ENCODE results near the gene ZAP70. TPM values are rescaled to one million over a fixed set of nuclear protein-coding genes. Genes with fewer than 3 reads are reported as not detected.

The ZAP70 gene
- total RNA-seq, 1 donor from 2014 or later = 2.8 TPM

DNA sequence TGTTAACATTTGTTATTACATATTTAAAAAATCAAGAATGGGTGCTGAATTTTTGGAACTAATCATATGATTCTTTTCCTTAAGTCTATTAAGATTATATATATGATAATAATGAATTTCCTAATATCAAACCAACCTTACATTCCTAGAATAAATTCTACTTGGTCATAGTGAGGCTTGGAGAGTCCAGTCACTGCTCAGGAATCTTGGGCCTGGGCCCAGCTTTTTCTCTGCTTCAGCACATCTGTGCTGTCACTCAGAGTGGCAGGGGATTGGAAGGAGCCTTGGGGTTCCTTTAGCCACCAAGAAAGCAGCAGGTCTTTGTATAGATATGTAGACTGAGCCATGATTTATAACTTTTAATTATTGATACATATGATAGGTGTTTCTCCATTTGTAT, 19.9 kb upstream of the ZAP70 start:
- TF ChIP-seq, protein P1, sequence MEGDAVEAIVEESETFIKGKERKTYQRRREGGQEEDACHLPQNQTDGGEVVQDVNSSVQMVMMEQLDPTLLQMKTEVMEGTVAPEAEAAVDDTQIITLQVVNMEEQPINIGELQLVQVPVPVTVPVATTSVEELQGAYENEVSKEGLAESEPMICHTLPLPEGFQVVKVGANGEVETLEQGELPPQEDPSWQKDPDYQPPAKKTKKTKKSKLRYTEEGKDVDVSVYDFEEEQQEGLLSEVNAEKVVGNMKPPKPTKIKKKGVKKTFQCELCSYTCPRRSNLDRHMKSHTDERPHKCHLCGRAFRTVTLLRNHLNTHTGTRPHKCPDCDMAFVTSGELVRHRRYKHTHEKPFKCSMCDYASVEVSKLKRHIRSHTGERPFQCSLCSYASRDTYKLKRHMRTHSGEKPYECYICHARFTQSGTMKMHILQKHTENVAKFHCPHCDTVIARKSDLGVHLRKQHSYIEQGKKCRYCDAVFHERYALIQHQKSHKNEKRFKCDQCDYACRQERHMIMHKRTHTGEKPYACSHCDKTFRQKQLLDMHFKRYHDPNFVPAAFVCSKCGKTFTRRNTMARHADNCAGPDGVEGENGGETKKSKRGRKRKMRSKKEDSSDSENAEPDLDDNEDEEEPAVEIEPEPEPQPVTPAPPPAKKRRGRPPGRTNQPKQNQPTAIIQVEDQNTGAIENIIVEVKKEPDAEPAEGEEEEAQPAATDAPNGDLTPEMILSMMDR (conservative IDR thresholded peaks at IDR 0.05) = no peak
- no peak overlapping the region for H3K4me3 Mint-ChIP-seq

DNA sequence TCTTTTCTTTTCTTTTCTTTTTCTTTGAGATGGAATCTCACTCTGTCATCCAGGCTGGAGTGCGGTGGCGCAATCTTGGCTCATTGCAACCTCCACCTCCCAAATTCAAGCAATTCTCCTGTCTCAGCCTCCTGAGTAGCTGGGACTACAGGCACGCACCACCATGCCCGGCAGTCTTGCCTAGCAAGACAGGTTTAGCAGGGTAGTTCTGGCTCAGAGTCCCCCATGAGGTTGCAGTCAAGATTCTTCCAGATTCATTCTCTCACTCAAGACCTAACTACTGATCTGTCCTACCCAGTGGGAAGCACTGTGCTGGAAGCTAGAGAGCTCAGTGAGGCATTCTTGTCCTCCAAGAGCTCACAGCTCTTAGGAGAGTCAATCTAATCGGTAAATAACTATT, 17.6 kb upstream of the ZAP70 start:
- Mint-ChIP-seq H3K27me3 (ENCODE audit: low read depth) (no peaks in the 10 kb centered on the region), H3K4me3 (no peak overlapping the region), H3K4me1 (peaks cover 13% of the 10 kb centered on the region), H3K9me3 (no peaks in the 10 kb centered on the region), H3K27ac (ENCODE audit: unreplicated experiment) (peak overlapping the region; percentile 39), H3K36me3 (ENCODE audit: low read depth) (no peaks in the 10 kb centered on the region)
- TF ChIP-seq, protein P1 (conservative IDR thresholded peaks at IDR 0.05) = no peak
- DNase-seq (ENCODE audit: low read depth, low spot score) = no peak

More for the DNA sequence above, 19.9 kb upstream of the ZAP70 start:
- Mint-ChIP-seq H3K27ac (ENCODE audit: unreplicated experiment) (no peak overlapping the region), H3K27me3 (ENCODE audit: low read depth) (no peaks in the 10 kb centered on the region), H3K36me3 (ENCODE audit: low read depth) (no peaks in the 10 kb centered on the region), H3K9me3 (no peaks in the 10 kb centered on the region), H3K4me1 (peaks cover 6% of the 10 kb centered on the region)
- no peak for DNase-seq (ENCODE audit: low read depth, low spot score)

DNA sequence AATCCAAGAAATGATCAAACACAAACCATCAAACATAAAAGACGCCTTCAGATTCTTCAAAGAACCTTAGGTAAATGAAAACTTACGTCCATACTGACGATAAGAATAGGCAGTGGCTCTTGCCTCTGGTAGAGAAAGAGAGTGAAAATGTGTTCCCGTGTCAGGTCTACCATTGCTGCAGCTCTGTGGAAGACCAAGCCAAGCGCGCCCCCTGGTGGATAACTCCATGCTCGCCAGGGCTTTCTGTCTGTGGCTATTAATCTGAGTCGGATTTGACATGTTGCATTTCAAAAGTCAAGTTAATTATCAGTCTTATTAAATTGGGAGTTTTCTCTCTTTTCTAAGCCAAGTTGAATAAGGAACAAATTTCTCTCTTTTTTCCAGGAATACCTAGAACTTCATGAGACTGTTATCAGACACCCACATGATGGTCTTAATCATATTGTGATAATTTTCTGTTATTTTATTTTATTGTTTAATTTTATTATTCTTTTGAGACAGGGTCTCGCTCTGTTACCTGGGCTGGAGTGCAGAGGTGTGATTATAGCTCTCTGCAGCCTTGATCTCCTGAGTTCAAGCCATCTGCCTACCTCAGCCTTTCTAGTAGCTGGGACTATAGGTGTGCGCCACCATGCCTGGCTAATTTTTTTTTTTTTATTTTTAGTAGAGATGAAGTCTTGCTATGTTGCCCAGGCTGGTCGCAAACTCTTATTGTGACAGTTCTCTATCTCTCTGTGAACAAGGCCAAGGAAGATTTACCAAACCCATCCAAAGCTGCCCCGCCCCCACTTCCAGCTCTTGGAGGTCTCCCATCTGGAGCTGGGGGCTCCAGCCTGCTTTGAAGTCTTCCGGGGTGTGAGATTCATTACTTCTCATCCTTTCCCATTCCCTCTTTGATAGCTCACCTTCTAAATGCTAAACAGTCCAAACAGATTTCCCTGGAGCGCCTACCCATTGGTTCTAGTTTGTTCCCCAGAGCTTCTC, 15.8 kb upstream of the ZAP70 start:
- no peak overlapping the region for H3K4me3 Mint-ChIP-seq
- no peaks in the 10 kb centered on the region for H3K36me3 Mint-ChIP-seq (ENCODE audit: low read depth)
- DNase-seq (ENCODE audit: low read depth, low spot score) = peak; percentile 95
- H3K27ac Mint-ChIP-seq (ENCODE audit: unreplicated experiment) = no peak overlapping the region
- no peaks in the 10 kb centered on the region for H3K27me3 Mint-ChIP-seq (ENCODE audit: low read depth)
- H3K4me1 Mint-ChIP-seq = peaks cover 13% of the 10 kb centered on the region
- no peaks in the 10 kb centered on the region for H3K9me3 Mint-ChIP-seq
- TF ChIP-seq, protein P1 (conservative IDR thresholded peaks at IDR 0.05) = peak; percentile 97

DNA sequence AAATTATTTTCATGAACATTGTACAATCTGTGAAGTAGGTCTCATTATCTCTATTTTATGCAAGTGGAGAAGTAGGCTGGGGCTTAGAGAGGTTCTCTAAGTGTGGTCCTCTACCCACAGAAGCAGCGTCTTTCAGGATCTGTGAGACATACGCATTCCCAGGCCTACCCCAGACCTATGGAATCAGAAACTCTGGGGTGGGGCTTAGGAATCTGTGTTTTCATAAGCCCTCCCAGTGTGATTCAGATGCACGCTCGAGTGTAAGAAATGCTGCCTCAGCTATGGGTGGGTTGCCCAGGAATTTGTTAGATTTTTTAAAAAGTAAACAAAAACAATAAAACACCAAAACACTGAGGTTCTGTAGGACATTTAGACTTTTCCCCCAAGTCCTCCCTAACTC, 14.8 kb upstream of the ZAP70 start:
- Mint-ChIP-seq H3K9me3 (no peaks in the 10 kb centered on the region), H3K36me3 (ENCODE audit: low read depth) (no peaks in the 10 kb centered on the region), H3K4me3 (no peak overlapping the region), H3K27me3 (ENCODE audit: low read depth) (no peaks in the 10 kb centered on the region), H3K27ac (ENCODE audit: unreplicated experiment) (no peak overlapping the region), H3K4me1 (peaks cover 13% of the 10 kb centered on the region)
- TF ChIP-seq, protein P1 (conservative IDR thresholded peaks at IDR 0.05) = no peak
- DNase-seq (ENCODE audit: low read depth, low spot score) = no peak

DNA sequence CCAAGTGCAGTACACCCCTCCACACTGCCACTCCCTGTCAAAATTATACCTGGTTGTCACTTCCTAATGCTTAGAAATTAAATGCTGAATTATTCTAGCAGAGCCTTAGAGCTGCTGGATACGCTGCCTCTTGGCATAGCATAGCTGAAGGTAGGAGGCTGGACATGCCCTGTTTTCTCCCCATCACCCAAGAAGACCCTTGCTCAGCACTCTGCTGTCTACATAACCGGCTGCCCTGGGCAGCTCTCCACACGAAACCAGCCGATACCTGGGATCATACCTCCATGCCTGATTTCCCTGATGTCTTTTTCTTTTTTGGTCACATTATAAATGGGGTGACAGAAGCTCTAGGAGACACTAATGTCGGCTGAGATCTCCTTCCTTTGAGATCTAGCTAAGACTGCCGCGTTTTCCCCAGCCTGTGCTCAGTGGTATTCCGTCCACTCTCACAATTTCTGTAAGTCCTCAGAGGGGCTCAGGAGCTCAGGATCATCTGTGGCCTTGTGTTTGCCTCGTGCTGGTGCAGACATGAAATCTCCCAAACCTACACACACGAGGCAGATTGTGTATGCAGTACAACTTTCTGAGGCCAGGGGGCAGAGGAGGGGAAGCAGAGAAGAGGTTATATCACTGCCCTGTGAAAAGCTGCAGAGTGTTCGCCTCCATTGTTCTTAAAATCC, 13.5 kb upstream of the ZAP70 start:
- DNase-seq (ENCODE audit: low read depth, low spot score) = peak; percentile 73
- TF ChIP-seq, protein P1 (conservative IDR thresholded peaks at IDR 0.05) = peak; percentile 72
- no peaks in the 10 kb centered on the region for H3K27me3 Mint-ChIP-seq (ENCODE audit: low read depth)
- no peaks in the 10 kb centered on the region for H3K9me3 Mint-ChIP-seq
- peak overlapping the region; percentile 48 for H3K27ac Mint-ChIP-seq (ENCODE audit: unreplicated experiment)
- H3K4me1 Mint-ChIP-seq = peaks cover 18% of the 10 kb centered on the region
- H3K4me3 Mint-ChIP-seq = no peak overlapping the region
- no peaks in the 10 kb centered on the region for H3K36me3 Mint-ChIP-seq (ENCODE audit: low read depth)

Measured in neural crest cell (in vitro differentiated cells).